ACHN (cell line): ENCODE measurements around the gene FAM32A.

Experiments
- DNase-seq: peaks from one replicate; pipeline ENCODE4 v3.0.0-alpha.2; 2015
- in situ Hi-C: cut with HindIII; loops from 2 replicates; pipeline ENCODE4 v1.10.0; 2017; ENCODE audit warnings: low sequenced_read_pairs, low pct_ligation_motif_present, low pct_unique_long_range_greater_than_20kb

FAM32A gene

DNA sequence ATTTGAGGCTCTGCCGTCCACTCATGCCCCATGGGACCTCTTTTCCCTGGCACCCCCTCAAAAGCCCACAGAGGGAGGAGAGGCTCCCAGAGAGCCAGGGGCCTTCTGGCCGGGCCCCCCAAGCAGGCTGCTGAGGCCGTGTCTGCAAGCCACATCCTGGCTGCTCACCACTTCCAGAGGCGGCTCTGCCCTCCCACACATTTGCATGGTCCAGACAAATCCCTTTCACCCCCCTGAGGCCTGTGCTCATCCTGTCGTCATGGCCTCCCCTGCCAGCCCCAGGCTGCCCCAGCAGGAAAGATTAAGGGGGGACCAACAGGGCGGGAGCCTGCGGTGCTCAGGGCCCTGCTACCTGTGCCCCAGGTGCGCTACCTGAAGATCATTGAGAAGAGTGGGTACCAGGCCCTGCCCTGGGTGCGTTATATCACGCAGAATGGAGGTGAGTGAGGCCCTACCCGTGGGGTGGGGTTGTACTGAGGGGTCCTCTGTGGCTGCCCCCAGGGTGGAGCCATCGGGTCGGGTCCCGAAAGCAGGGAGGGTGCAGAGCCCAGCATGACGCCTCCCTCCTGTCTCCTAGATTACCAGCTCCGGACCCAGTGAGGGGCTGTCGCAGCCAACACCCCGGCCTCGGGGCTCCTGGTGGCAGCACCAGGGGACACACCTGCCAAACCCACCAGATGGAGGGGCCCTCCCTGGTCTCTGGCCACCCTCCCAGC, 48.8 kb downstream of the FAM32A start:
- no peak for DNase-seq
- in situ Hi-C loops = no loop called here

DNA sequence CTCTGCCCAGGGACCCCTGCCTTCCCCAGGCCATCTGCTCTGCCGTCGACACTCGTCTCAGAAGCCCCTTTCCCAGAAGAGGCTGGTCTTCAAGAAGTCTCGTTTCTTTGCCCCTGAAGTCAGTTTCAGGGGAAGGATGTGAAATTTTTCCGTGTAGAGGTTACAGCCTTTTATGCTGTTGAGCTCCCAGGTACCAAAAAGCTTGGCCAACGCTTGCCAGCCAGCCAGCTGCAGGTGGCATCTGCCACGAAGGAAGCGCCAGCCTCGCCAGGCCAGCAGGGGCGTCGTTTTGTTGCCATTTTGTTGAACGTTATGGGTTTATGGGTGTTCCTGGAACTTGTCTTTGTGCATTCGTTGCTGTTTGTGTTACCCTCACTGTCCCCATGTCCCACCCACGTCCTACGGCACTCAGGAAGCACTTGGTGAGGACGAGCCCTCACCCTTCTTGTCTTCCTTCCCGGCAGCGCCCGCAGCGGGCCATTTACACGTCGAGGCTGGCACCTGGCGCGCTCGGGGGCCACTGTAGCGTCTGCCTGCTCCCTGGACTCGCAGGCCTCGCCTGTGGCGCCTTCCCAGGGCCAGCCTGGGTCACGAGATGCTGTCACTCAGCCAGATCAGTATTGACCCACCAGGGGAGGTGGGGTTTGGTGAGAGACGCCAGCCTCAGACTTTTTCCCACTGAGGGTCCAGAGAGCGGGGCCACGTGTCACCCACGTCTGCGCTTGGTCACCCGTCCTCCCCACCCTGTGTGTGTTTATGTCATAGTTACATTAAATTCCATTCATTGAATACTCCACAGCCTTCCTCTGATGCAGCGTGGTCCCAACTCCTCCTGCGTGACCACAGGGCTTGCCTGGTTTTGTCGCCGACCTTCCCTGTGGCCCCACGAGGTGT, 49.6 kb downstream of the FAM32A start:
- in situ Hi-C loops = no loop called here
- no peak for DNase-seq

DNA sequence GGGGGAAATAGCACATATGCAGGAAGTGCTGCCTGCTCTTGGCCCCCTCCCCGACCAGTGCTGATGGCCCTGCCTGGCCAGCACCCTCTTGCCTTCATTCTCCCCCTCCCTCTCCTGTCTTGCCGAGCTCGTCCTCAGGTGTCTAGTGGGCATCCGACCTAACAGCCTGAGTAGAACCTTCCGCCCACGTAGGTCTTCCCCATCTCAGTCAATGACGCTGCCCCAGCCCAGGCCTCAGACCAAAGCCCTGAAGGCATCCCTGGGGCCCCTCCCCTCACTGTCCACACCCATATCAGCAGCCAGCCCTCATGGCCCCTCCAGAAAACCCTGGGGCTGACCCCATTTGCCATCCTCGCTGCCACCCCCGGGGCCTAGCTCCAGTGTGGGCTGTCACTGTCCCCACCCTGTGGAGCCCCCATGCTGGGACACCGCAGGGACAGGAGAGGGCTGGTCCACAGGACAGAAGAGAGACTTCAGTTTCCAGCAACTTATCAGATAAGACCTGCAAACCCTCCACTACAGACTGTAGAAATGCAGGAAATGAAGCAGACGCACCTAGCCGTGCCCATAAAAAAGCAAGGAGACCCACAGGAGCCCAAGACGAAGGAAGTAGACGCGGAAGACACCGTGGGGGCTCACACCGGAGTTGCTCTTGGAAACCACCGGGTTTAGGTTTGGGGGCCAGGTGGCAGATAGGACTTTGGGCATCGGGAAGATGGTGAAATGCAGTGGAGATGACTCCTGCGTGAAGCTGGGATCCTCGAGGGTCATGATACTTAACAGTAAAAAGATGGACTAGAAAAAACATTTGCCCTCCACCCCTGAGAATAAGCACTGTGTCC, 50.8 kb downstream of the FAM32A start:
- no peak for DNase-seq
- in situ Hi-C loops = no loop called here
